HEK293 (cell line): Measurements from ENCODE around the gene TMEM184B.

ENCODE experiments used
- CTCF ChIA-PET: fragments of 350-600 bp; formaldehyde crosslinking; extraction: SDS; loops from one replicate; lab custom pipeline; 2021; ENCODE audit warnings: antibody characterized with exemption; lab: Yijun Ruan, JAX
- POLR2A ChIA-PET: fragments of 300-600 bp; formaldehyde crosslinking; extraction: SDS; loops from one replicate; lab custom pipeline; 2020; ENCODE audit warnings: antibody characterized with exemption, inconsistent platforms; lab: Yijun Ruan, JAX
- H3K27ac ChIP-seq: fragments of 200-500 bp; sonication (Bioruptor generic); 2 replicates; pipeline ENCODE4 v1.5.1; 2014; ENCODE audit warnings: low read depth, low read length, control low read depth, inconsistent platforms; ENCODE audit errors: extremely low read depth
- H3K36me3 ChIP-seq, 2 experiments: fragments of 200-500 bp in 1 of 2; sonication (Bioruptor generic) in 1 of 2; 1 replicate in 1 of 2; 2 replicates in 1 of 2; pipeline ENCODE4 v1.5.1; 2014 to 2017; ENCODE audit warnings: inconsistent platforms in 2 of 2, low read length in 2 of 2; ENCODE audit not compliant: control insufficient read depth in 2 of 2, insufficient read depth in 1 of 2
- H3K4me1 ChIP-seq: fragments of 200-500 bp; sonication (Bioruptor generic); 2 replicates; pipeline ENCODE4 v1.5.1; 2014; ENCODE audit warnings: mild to moderate bottlenecking, low read length, inconsistent platforms; ENCODE audit not compliant: control insufficient read depth, insufficient read depth
- H3K4me3 ChIP-seq: 2 replicates; pipeline ENCODE4 v1.5.1; 2011; ENCODE audit warnings: low read depth, mild to moderate bottlenecking, control low read depth, low read length, moderate library complexity
- H3K9me3 ChIP-seq: fragments of 200-500 bp; sonication (Bioruptor generic); 2 replicates; pipeline ENCODE4 v1.5.1; 2014; ENCODE audit warnings: low read depth, low read length, inconsistent platforms; ENCODE audit not compliant: control insufficient read depth, insufficient read depth
- FEZF1 ChIP-seq: fragments of 450-650 bp; formaldehyde crosslinking; IDR thresholded peaks from 2 replicates; pipeline ENCODE4 v1.5.1; 2016; ENCODE audit warnings: missing biosample characterization, missing genetic modification characterization
- GLIS2 ChIP-seq: fragments of 450-650 bp; formaldehyde crosslinking; IDR thresholded peaks from 2 replicates; pipeline ENCODE4 v1.5.1; 2016; ENCODE audit warnings: missing biosample characterization, missing genetic modification characterization
- HOXD13 ChIP-seq: sonication (generic); formaldehyde crosslinking; IDR thresholded peaks from 2 replicates; pipeline ENCODE4 v1.8.0; 2022; ENCODE audit warnings: missing genetic modification reagents, borderline replicate concordance
- IKZF3 ChIP-seq: fragments of 450-650 bp; IDR thresholded peaks from 2 replicates; pipeline ENCODE4 v1.5.0; 2018; ENCODE audit warnings: missing biosample characterization, mild to moderate bottlenecking, missing genetic modification characterization, moderate library complexity
- KLF9 ChIP-seq: fragments of 450-650 bp; formaldehyde crosslinking; IDR thresholded peaks from 2 replicates; pipeline ENCODE4 v1.5.1; 2016; ENCODE audit warnings: missing biosample characterization, missing genetic modification characterization, low read depth
- PATZ1 ChIP-seq: fragments of 450-650 bp; formaldehyde crosslinking; IDR thresholded peaks from 2 replicates; pipeline ENCODE4 v1.5.1; 2016; ENCODE audit warnings: missing biosample characterization, missing genetic modification characterization
- REST ChIP-seq: fragments of 450-650 bp; formaldehyde crosslinking; IDR thresholded peaks from 2 replicates; pipeline ENCODE4 v1.5.1; 2016; ENCODE audit warnings: missing biosample characterization, missing genetic modification characterization
- TCF7L2 ChIP-seq: IDR thresholded peaks from 2 replicates; pipeline ENCODE4 v1.6.1; 2011; ENCODE audit warnings: low read depth, mild to moderate bottlenecking, inconsistent platforms, low read length, moderate library complexity, borderline replicate concordance
- ZNF112 ChIP-seq: fragments of 450-650 bp; formaldehyde crosslinking; IDR thresholded peaks from 2 replicates; pipeline ENCODE4 v1.5.0; 2017; ENCODE audit warnings: missing biosample characterization, missing genetic modification characterization
- ZNF280D ChIP-seq: fragments of 450-650 bp; formaldehyde crosslinking; IDR thresholded peaks from 2 replicates; pipeline ENCODE4 v1.5.1; 2016; ENCODE audit warnings: missing biosample characterization, missing genetic modification characterization
- ZNF560 ChIP-seq: fragments of 450-650 bp; formaldehyde crosslinking; IDR thresholded peaks from 2 replicates; pipeline ENCODE4 v1.5.1; 2017; ENCODE audit warnings: missing biosample characterization, missing genetic modification characterization, borderline replicate concordance
- ZNF585B ChIP-seq: fragments of 450-650 bp; formaldehyde crosslinking; IDR thresholded peaks from 2 replicates; pipeline ENCODE4 v1.5.1; 2016; ENCODE audit warnings: missing biosample characterization, missing genetic modification characterization
- ZNF768 ChIP-seq: fragments of 450-650 bp; formaldehyde crosslinking; IDR thresholded peaks from 2 replicates; pipeline ENCODE4 v1.5.1; 2018; ENCODE audit warnings: missing biosample characterization, mild to moderate bottlenecking, missing genetic modification characterization
- ZXDB ChIP-seq: fragments of 450-650 bp; formaldehyde crosslinking; IDR thresholded peaks from 2 replicates; pipeline ENCODE4 v1.5.1; 2016; ENCODE audit warnings: missing biosample characterization, missing genetic modification characterization

Gene TMEM184B

GRCh38 chr22:38295863-38296262, 23.1 kb upstream of the TMEM184B start:
- TF ChIP-seq IKZF3 (tag by site-specific recombination) (no peak), ZNF585B (tag by site-specific recombination) (no peak), KLF9 (tag by site-specific recombination) (no peak), ZNF560 (tag by site-specific recombination) (no peak), ZNF112 (tag by site-specific recombination) (no peak), ZNF280D (tag by site-specific recombination) (no peak), ZXDB (no peak)
- CTCF ChIA-PET, result interaction anchor here (0.9 to 2.1 kb wide), 3 partner anchors 9 to 243 kb away, joined by 3 to 7 read pairs (median 3); no protein-coding TSS in a partner anchor

GRCh38 chr22:38295339-38295738, 22.5 kb upstream of the TMEM184B start:
- no peaks in the 10 kb centered on the region for H3K4me1 ChIP-seq

More at GRCh38 chr22:38295863-38296262, 23.1 kb upstream of the TMEM184B start:
- H3K27ac ChIP-seq, result no peak overlapping the region
- no peaks in the 10 kb centered on the region for H3K4me1 ChIP-seq
- H3K4me3 ChIP-seq, result no peak overlapping the region
- no peaks in the 10 kb centered on the region for H3K9me3 ChIP-seq
- H3K36me3 ChIP-seq, result peaks cover 33 to 98% of the 10 kb centered on the region in 2 experiments
- POLR2A ChIA-PET, result no interaction called here

GRCh38 chr22:38294193-38294592, 21.4 kb upstream of the TMEM184B start:
- ChIA-PET CTCF (interaction anchor here (1.1 kb wide), 1 partner anchor 278 kb away, joined by 3 read pairs; no protein-coding TSS in a partner anchor), POLR2A (interaction anchor here (1.0 kb wide), 1 partner anchor 113 kb away, joined by 3 read pairs; the partner anchor contains the start of gene PLA2G6)
- Histone ChIP-seq H3K4me1 (no peaks in the 10 kb centered on the region), H3K27ac (no peak overlapping the region), H3K9me3 (no peaks in the 10 kb centered on the region), H3K4me3 (no peak overlapping the region), H3K36me3 (peaks cover 17 to 93% of the 10 kb centered on the region in 2 experiments)
- TF ChIP-seq KLF9 (tag by site-specific recombination) (no peak), HOXD13 (CRISPR knock-in tag) (no peak), FEZF1 (tag by site-specific recombination) (no peak), REST (tag by site-specific recombination) (no peak), GLIS2 (tag by site-specific recombination) (0 out of 2 replicates have a peak, but pooled peaks have one; percentile 33), TCF7L2 (no peak)

More at GRCh38 chr22:38295339-38295738, 22.5 kb upstream of the TMEM184B start:
- Histone ChIP-seq H3K9me3 (no peaks in the 10 kb centered on the region), H3K36me3 (peaks cover 27 to 95% of the 10 kb centered on the region in 2 experiments), H3K4me3 (no peak overlapping the region), H3K27ac (no peak overlapping the region)
- ChIA-PET CTCF (interaction anchor here (0.6 to 2.1 kb wide), 5 partner anchors 39 to 277 kb away, joined by 3 to 7 read pairs (median 3); no protein-coding TSS in a partner anchor), POLR2A (interaction anchor here (1.0 kb wide), 1 partner anchor 114 kb away, joined by 3 read pairs; the partner anchor contains the start of gene PLA2G6)
- TF ChIP-seq PATZ1 (tag by site-specific recombination), result no peak
- TF ChIP-seq ZNF768, result 0 out of 2 replicates have a peak, but pooled peaks have one; percentile 38
